HG03139 (cell line): ENCODE data around the gene PLA2G2C.

ENCODE experiments used
- ATAC-seq: cut with Tn5 transposase; IDR thresholded peaks from one replicate; pipeline ENCODE4 v1.9.1; 2021; ENCODE audit not compliant: unreplicated experiment

PLA2G2C gene

GRCh38 chr1:20184997-20185833 lies 1.1 kb downstream of the PLA2G2C start:
- ATAC-seq, result no peak

GRCh38 chr1:20184481-20184900 lies 1.8 kb downstream of the PLA2G2C start:
- ATAC-seq, result no peak

GRCh38 chr1:20183616-20184271 lies 2.6 kb downstream of the PLA2G2C start:
- ATAC-seq, result no peak

DNA sequence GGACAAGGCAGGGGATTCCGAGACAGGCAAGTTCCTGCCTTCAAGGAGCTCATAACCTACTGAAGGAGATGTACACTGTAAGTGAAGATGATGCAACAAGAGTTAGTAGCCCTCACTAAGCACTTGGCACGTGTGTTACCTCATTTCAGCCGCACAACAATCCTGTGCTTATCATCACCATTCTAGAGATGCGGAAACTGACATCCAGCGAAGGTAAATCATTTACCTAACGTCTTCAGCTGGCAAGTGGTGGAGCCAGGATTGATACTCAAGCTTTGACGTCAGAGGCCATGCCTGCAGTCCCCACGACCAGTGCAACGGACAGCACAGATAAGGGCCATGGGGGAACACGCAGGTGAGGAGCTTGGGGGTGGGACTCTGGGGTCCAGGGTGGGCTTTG lies 3.3 kb downstream of the PLA2G2C start:
- ATAC-seq, result no peak

- no peak for ATAC-seq
Observed at GRCh38 chr1:20182415-20182814, 3.9 kb downstream of the PLA2G2C start.

GRCh38 chr1:20180844-20181207 lies 5.5 kb downstream of the PLA2G2C start:
- ATAC-seq, result no peak

DNA sequence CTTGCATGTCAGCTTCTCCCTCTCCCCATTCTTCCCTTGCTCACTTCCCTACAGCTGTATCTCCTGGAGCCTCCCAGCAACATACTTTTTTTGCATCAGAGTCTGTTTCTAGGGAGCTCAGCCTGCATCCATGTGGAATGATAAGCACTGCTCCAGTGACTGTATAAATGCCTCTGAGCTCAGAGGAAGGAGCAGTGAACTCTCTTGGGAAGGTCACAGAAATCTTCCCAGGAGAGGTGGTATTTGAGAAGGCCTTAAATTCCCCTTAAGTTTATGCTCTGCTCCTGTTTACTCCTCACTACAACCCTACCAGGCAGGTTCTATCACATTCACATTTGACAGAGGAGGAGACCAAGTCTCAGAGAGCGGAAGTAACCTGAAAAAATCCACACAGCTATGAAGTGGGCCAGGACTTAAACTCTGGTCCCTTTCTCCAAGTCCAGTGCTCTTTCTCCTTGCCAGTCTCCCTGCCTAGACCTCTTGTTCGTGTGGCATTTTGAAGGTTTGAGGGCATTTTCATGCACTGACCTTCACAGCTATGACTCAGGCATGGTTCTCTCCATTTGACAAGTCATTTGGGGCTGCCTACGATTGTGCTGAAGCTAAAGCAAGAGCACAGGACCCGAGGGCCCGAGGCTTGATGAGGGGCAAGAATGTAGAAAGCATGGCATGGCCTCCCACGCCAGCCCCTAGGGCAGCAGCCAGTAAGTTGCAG lies 6.0 kb downstream of the PLA2G2C start:
- no peak for ATAC-seq

GRCh38 chr1:20179371-20180128 lies 6.8 kb downstream of the PLA2G2C start:
- ATAC-seq, result no peak

- no peak for ATAC-seq
Observed at GRCh38 chr1:20178634-20179370, 7.5 kb downstream of the PLA2G2C start.

- ATAC-seq, result no peak
Observed at GRCh38 chr1:20174937-20175666, 11.2 kb downstream of the PLA2G2C start.

- ATAC-seq, result no peak
Observed at GRCh38 chr1:20172033-20172590, 14.2 kb downstream of the PLA2G2C start.

- no peak for ATAC-seq
Observed at GRCh38 chr1:20169932-20170331, 16.4 kb downstream of the PLA2G2C start.

DNA sequence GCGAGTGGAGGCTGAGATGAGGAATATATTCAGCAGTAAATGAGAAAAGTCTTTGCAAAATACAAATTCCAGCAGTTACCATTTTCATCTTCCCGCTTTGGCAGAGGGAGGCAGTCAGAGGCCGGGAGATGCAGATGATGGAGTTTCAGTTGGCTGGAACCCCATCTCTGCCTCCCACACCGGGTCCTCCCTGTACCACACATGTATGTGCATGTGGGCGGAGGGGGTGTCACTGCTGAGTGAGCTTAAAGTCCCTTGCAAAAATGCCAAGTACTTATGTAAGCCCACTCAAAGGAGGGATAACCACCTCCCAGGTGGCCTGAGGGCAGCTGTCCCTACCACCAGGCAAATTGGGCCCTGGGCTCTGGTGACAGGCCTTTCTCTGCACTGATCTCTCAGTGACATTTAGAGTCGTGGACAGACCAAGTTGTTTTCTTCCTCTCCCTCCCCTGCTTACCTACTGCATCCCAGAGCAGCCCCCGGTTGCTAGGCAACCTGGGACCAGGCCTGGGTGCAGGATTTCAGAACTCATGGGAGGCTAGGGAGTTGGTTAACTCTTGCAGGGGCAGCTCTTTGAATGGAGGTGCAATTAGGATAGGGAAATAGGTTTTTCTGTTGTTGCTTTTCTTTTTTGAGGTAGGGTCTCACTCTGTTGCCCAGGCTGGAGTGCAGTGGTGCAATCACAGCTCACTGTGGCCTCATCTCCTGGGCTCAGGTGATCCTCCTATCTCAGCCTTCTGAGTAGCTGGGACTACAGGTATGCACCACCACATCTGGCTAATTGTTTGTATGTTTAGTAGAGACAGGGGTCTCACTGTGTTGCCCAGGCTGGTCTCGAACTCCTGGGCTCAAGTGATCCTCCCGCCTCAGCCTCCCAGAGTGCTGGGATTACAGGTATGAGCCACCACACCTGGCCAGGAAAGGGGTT lies 17.5 kb downstream of the PLA2G2C start:
- no peak for ATAC-seq

- ATAC-seq, result no peak
Observed at GRCh38 chr1:20167126-20167525, 19.2 kb downstream of the PLA2G2C start.

GRCh38 chr1:20166051-20166450 lies 20.3 kb downstream of the PLA2G2C start:
- no peak for ATAC-seq

DNA sequence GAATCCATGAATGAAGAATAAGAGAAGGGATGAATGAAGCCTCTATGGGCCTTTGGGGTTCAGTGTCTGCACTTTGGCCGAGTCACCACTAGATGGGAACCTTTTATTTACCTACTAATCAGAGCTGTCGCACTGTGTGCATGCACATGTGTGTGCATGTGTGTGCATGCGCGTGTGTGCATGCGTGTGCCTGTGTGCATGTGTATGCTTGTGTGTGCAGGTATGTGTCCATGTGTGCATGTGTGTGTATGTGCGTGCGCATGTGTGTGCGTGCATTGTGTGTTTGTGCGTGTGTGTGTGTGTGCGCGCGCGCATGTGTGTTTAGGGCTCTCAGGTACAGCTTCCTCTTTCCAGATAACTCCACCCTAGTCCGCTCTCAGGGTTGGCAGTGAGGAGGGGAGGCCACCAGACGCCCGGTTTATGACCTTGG lies 20.8 kb downstream of the PLA2G2C start:
- no peak for ATAC-seq

DNA sequence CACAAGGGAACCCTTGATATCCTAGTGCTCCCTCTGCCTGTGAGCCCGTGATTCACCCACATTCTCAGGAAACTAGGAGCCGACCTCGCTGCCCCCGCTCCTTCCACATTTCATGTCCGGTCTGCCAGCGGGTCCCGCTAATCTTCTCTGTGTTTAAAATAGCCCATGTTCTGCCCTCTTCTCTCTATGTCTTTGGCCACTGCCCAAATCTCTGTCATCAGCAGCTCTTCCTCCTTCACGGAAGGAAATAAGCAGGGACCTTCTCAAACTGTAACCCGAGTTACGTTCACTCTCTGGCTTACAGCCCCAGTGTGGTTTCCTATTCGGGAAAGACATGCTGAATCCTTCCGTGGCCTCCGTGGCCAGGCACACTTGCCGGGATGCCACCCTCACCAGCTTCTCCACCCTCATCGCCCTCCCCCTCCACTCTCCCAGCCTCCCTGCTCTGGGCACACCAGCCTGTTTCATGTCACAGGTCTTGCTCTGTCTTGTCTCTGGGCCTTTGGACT lies 21.6 kb downstream of the PLA2G2C start:
- no peak for ATAC-seq

- no peak for ATAC-seq
Observed at GRCh38 chr1:20160034-20160433, 26.3 kb downstream of the PLA2G2C start.
